ENCODE results near the gene MB21D2. TPM values are rescaled to one million over a fixed set of nuclear protein-coding genes. Genes with fewer than 3 reads are reported as not detected.

MB21D2 gene
- total and polyA plus RNA-seq, 4 donors, result 3.3 to 5.3 (median 4.2) TPM

GRCh38 chr3:192928720-192929119 is 11.1 kb upstream of the MB21D2 start:
- Histone ChIP-seq H3K9me3 (ENCODE audit: control insufficient read depth, low read length) (no peaks in the 10 kb centered on the region), H3K4me1 (ENCODE audit: control insufficient read depth in 1 of 2, insufficient read depth in 2 of 2, low read length in 2 of 2) (peaks cover 0 to 2% of the 10 kb centered on the region in 2 donors), H3K27me3 (ENCODE audit: control insufficient read depth in 1 of 2, insufficient read depth in 2 of 2, low read length in 1 of 2) (no peaks in the 10 kb centered on the region), H3K27ac (ENCODE audit: low read depth in 1 of 2, low read length in 2 of 2) (no peak overlapping the region), H3K36me3 (ENCODE audit: control insufficient read depth in 1 of 2, insufficient read depth in 2 of 2, low read length in 1 of 2) (no peaks in the 10 kb centered on the region), H3K4me3 (ENCODE audit: low read length in 2 of 2) (no peak overlapping the region)
- intact Hi-C loops (cut with DNase I), result no loop called here
- DNase-seq (no peak), ATAC-seq (ENCODE audit: low FRiP score) (no peak)
- 73 to 83% methylated on average over 6 of the region's 6 CpGs for whole genome bisulfite sequencing, 2 donors

- no peaks in the 10 kb centered on the region for H3K27me3 ChIP-seq (ENCODE audit: control insufficient read depth in 1 of 2, insufficient read depth in 2 of 2, low read length in 1 of 2)
- intact Hi-C loops (cut with DNase I), result no loop called here
- H3K9me3 ChIP-seq (ENCODE audit: control insufficient read depth, low read length), result no peaks in the 10 kb centered on the region
- no peak overlapping the region for H3K27ac ChIP-seq (ENCODE audit: low read depth in 1 of 2, low read length in 2 of 2)
- peaks cover 0 to 2% of the 10 kb centered on the region in 2 donors for H3K4me1 ChIP-seq (ENCODE audit: control insufficient read depth in 1 of 2, insufficient read depth in 2 of 2, low read length in 2 of 2)
- no peaks in the 10 kb centered on the region for H3K36me3 ChIP-seq (ENCODE audit: control insufficient read depth in 1 of 2, insufficient read depth in 2 of 2, low read length in 1 of 2)
- no peak overlapping the region for H3K4me3 ChIP-seq (ENCODE audit: low read length in 2 of 2)
- DNase-seq, result no peak
- no peak for ATAC-seq (ENCODE audit: low FRiP score)
Observed at GRCh38 chr3:192928016-192928415, 10.4 kb upstream of the MB21D2 start.

- no peaks in the 10 kb centered on the region for H3K9me3 ChIP-seq (ENCODE audit: control insufficient read depth, low read length)
- H3K27me3 ChIP-seq (ENCODE audit: control insufficient read depth in 1 of 2, insufficient read depth in 2 of 2, low read length in 1 of 2), result no peaks in the 10 kb centered on the region
- WGBS, 2 donors, result 92 to 93% methylated on average over 3 of the region's 3 CpGs
- H3K4me1 ChIP-seq (ENCODE audit: control insufficient read depth in 1 of 2, insufficient read depth in 2 of 2, low read length in 2 of 2), result peaks cover 0 to 2% of the 10 kb centered on the region in 2 donors
- intact Hi-C loops (cut with DNase I), result no loop called here
- ATAC-seq (ENCODE audit: low FRiP score) (no peak), DNase-seq (no peak)
- no peak overlapping the region for H3K4me3 ChIP-seq (ENCODE audit: low read length in 2 of 2)
- no peaks in the 10 kb centered on the region for H3K36me3 ChIP-seq (ENCODE audit: control insufficient read depth in 1 of 2, insufficient read depth in 2 of 2, low read length in 1 of 2)
- no peak overlapping the region for H3K27ac ChIP-seq (ENCODE audit: low read depth in 1 of 2, low read length in 2 of 2)
Observed at GRCh38 chr3:192927016-192927415, 9.4 kb upstream of the MB21D2 start.

GRCh38 chr3:192923731-192924130 is 6.1 kb upstream of the MB21D2 start:
- H3K9me3 ChIP-seq (ENCODE audit: control insufficient read depth, low read length), result no peaks in the 10 kb centered on the region
- no peak overlapping the region for H3K4me3 ChIP-seq (ENCODE audit: low read length in 2 of 2)
- intact Hi-C loops (cut with DNase I), result no loop called here
- no peak overlapping the region for H3K27ac ChIP-seq (ENCODE audit: low read depth in 1 of 2, low read length in 2 of 2)
- ATAC-seq (ENCODE audit: low FRiP score), result no peak
- H3K36me3 ChIP-seq (ENCODE audit: control insufficient read depth in 1 of 2, insufficient read depth in 2 of 2, low read length in 1 of 2), result no peaks in the 10 kb centered on the region
- peaks cover 2 to 5% of the 10 kb centered on the region in 2 donors for H3K4me1 ChIP-seq (ENCODE audit: control insufficient read depth in 1 of 2, insufficient read depth in 2 of 2, low read length in 2 of 2)
- DNase-seq, result no peak
- WGBS, 2 donors, result 94% methylated on average over 2 of the region's 2 CpGs
- no peaks in the 10 kb centered on the region for H3K27me3 ChIP-seq (ENCODE audit: control insufficient read depth in 1 of 2, insufficient read depth in 2 of 2, low read length in 1 of 2)

GRCh38 chr3:192921793-192922192 is 4.1 kb upstream of the MB21D2 start:
- no peak overlapping the region for H3K27ac ChIP-seq (ENCODE audit: low read depth in 1 of 2, low read length in 2 of 2)
- intact Hi-C loops (cut with DNase I), result no loop called here
- H3K4me1 ChIP-seq (ENCODE audit: control insufficient read depth in 1 of 2, insufficient read depth in 2 of 2, low read length in 2 of 2), result peaks cover 2 to 9% of the 10 kb centered on the region in 2 donors
- no peaks in the 10 kb centered on the region for H3K27me3 ChIP-seq (ENCODE audit: control insufficient read depth in 1 of 2, insufficient read depth in 2 of 2, low read length in 1 of 2)
- no peak overlapping the region for H3K4me3 ChIP-seq (ENCODE audit: low read length in 2 of 2)
- H3K9me3 ChIP-seq (ENCODE audit: control insufficient read depth, low read length), result no peaks in the 10 kb centered on the region
- no peak for DNase-seq
- no peak for ATAC-seq (ENCODE audit: low FRiP score)
- no peaks in the 10 kb centered on the region for H3K36me3 ChIP-seq (ENCODE audit: control insufficient read depth in 1 of 2, insufficient read depth in 2 of 2, low read length in 1 of 2)

- no peak for DNase-seq
Observed at GRCh38 chr3:192920411-192920810, 2.8 kb upstream of the MB21D2 start.

GRCh38 chr3:192919901-192920300 is 2.2 kb upstream of the MB21D2 start:
- ATAC-seq (ENCODE audit: low FRiP score), result no peak
- 93 to 95% methylated on average over 9 to 10 of the region's 10 CpGs for WGBS, 2 donors
- peaks cover 5 to 9% of the 10 kb centered on the region in 2 donors for H3K4me1 ChIP-seq (ENCODE audit: control insufficient read depth in 1 of 2, insufficient read depth in 2 of 2, low read length in 2 of 2)
- intact Hi-C loops (cut with DNase I), result loop anchor here in 1 of 2 donors (5.0 kb wide), 2 partner anchors 83 to 103 kb away; no protein-coding TSS in a partner anchor
- H3K27ac ChIP-seq (ENCODE audit: low read depth in 1 of 2, low read length in 2 of 2), result no peak overlapping the region
- no peak for DNase-seq
- no peaks in the 10 kb centered on the region for H3K36me3 ChIP-seq (ENCODE audit: control insufficient read depth in 1 of 2, insufficient read depth in 2 of 2, low read length in 1 of 2)
- no peak overlapping the region for H3K4me3 ChIP-seq (ENCODE audit: low read length in 2 of 2)
- H3K27me3 ChIP-seq (ENCODE audit: control insufficient read depth in 1 of 2, insufficient read depth in 2 of 2, low read length in 1 of 2), result no peaks in the 10 kb centered on the region
- H3K9me3 ChIP-seq (ENCODE audit: control insufficient read depth, low read length), result no peaks in the 10 kb centered on the region

More at GRCh38 chr3:192920411-192920810, 2.8 kb upstream of the MB21D2 start:
- Histone ChIP-seq H3K27ac (ENCODE audit: low read depth in 1 of 2, low read length in 2 of 2) (no peak overlapping the region), H3K4me3 (ENCODE audit: low read length in 2 of 2) (no peak overlapping the region), H3K4me1 (ENCODE audit: control insufficient read depth in 1 of 2, insufficient read depth in 2 of 2, low read length in 2 of 2) (peaks cover 4 to 9% of the 10 kb centered on the region in 2 donors), H3K27me3 (ENCODE audit: control insufficient read depth in 1 of 2, insufficient read depth in 2 of 2, low read length in 1 of 2) (no peaks in the 10 kb centered on the region), H3K36me3 (ENCODE audit: control insufficient read depth in 1 of 2, insufficient read depth in 2 of 2, low read length in 1 of 2) (no peaks in the 10 kb centered on the region), H3K9me3 (ENCODE audit: control insufficient read depth, low read length) (no peaks in the 10 kb centered on the region)
- ATAC-seq (ENCODE audit: low FRiP score), result no peak
- WGBS, 2 donors, result 96% methylated on average over 3 of the region's 3 CpGs
- intact Hi-C loops (cut with DNase I), result no loop called here

- DNase-seq, result no peak
- Histone ChIP-seq H3K4me1 (ENCODE audit: control insufficient read depth in 1 of 2, insufficient read depth in 2 of 2, low read length in 2 of 2) (peaks cover 4 to 9% of the 10 kb centered on the region in 2 donors), H3K4me3 (ENCODE audit: low read length in 2 of 2) (peak overlapping the region; percentile 55 to 91), H3K9me3 (ENCODE audit: control insufficient read depth, low read length) (no peaks in the 10 kb centered on the region), H3K27me3 (ENCODE audit: control insufficient read depth in 1 of 2, insufficient read depth in 2 of 2, low read length in 1 of 2) (no peaks in the 10 kb centered on the region), H3K36me3 (ENCODE audit: control insufficient read depth in 1 of 2, insufficient read depth in 2 of 2, low read length in 1 of 2) (no peaks in the 10 kb centered on the region), H3K27ac (ENCODE audit: low read depth in 1 of 2, low read length in 2 of 2) (peak overlapping the region in 1 of 2 donors; percentile 93)
- intact Hi-C loops (cut with DNase I), result loop anchor here in 1 of 2 donors (5.0 kb wide), 2 partner anchors 81 to 101 kb away; no protein-coding TSS in a partner anchor
- WGBS, 2 donors, result 2 to 5% methylated on average over 13 of the region's 13 CpGs
- ATAC-seq (ENCODE audit: low FRiP score), result no peak
Observed at GRCh38 chr3:192918275-192918588, 576 bp upstream of the MB21D2 start.

GRCh38 chr3:192917028-192917403 is 640 bp downstream of the MB21D2 start:
- Histone ChIP-seq H3K27me3 (ENCODE audit: control insufficient read depth in 1 of 2, insufficient read depth in 2 of 2, low read length in 1 of 2) (no peaks in the 10 kb centered on the region), H3K27ac (ENCODE audit: low read depth in 1 of 2, low read length in 2 of 2) (peak overlapping the region in 1 of 2 donors; percentile 53), H3K4me3 (ENCODE audit: low read length in 2 of 2) (peak overlapping the region; percentile 55 to 91), H3K36me3 (ENCODE audit: control insufficient read depth in 1 of 2, insufficient read depth in 2 of 2, low read length in 1 of 2) (no peaks in the 10 kb centered on the region), H3K4me1 (ENCODE audit: control insufficient read depth in 1 of 2, insufficient read depth in 2 of 2, low read length in 2 of 2) (peaks cover 4 to 9% of the 10 kb centered on the region in 2 donors), H3K9me3 (ENCODE audit: control insufficient read depth, low read length) (no peaks in the 10 kb centered on the region)
- peak; percentile 77 for ATAC-seq (ENCODE audit: low FRiP score)
- DNase-seq, result peak; percentile 78 to 91
- 0% methylated on average over 30 of the region's 30 CpGs for WGBS, 2 donors
- intact Hi-C loops (cut with DNase I), result loop anchor here (2.0 to 5.0 kb wide), 3 partner anchors 80 to 100 kb away; no protein-coding TSS in a partner anchor

All from aorta (tissue), 5 donors.